ENCODE data around the gene LRCH4.
"Not testable (repeated sequence)": the region's sequence is repeated elsewhere in the genome, so short reads cannot be mapped to it uniquely, and the experiment has no call there.

Gene LRCH4

GRCh38 chr7:100544967-100545359 lies 41.0 kb downstream of the LRCH4 start:
- DNase-seq (ENCODE audit: low read depth): no peak

- DNase-seq (ENCODE audit: low read depth): no peak
Observed at GRCh38 chr7:100544386-100544785, 41.5 kb downstream of the LRCH4 start.

GRCh38 chr7:100543586-100543985 lies 42.3 kb downstream of the LRCH4 start:
- DNase-seq (ENCODE audit: low read depth): no peak

GRCh38 chr7:100541309-100541708 lies 44.6 kb downstream of the LRCH4 start:
- DNase-seq (ENCODE audit: low read depth): not testable (repeated sequence)

GRCh38 chr7:100540073-100540723 lies 45.7 kb downstream of the LRCH4 start:
- no peak for DNase-seq (ENCODE audit: low read depth)

GRCh38 chr7:100539436-100540006 lies 46.4 kb downstream of the LRCH4 start:
- no peak for DNase-seq (ENCODE audit: low read depth)

- peak; percentile 100 for DNase-seq (ENCODE audit: low read depth)
Observed at GRCh38 chr7:100538654-100539435, 47.1 kb downstream of the LRCH4 start, which contains the start of gene AGFG2. AGFG2 (plus strand) TSS chr7:100539203; CDS start chr7:100539347, 144 bp downstream.

GRCh38 chr7:100538348-100538653 lies 47.6 kb downstream of the LRCH4 start:
- DNase-seq (ENCODE audit: low read depth): no peak

- DNase-seq (ENCODE audit: low read depth): not testable (repeated sequence)
Observed at GRCh38 chr7:100536695-100537094, 49.2 kb downstream of the LRCH4 start.

- not testable (repeated sequence) for DNase-seq (ENCODE audit: low read depth)
Observed at GRCh38 chr7:100535982-100536381, 49.9 kb downstream of the LRCH4 start.

GRCh38 chr7:100532165-100533022 lies 53.5 kb downstream of the LRCH4 start:
- DNase-seq (ENCODE audit: low read depth): no peak

- not testable (repeated sequence) for DNase-seq (ENCODE audit: low read depth)
Observed at GRCh38 chr7:100528108-100528866, 57.6 kb downstream of the LRCH4 start.
